BJ (cell line): ENCODE results near the gene SPEF1. TPM values are rescaled to one million over a fixed set of nuclear protein-coding genes. Genes with fewer than 3 reads are reported as not detected.

Source experiments
- CTCF ChIA-PET: fragments of 350-600 bp; formaldehyde crosslinking; extraction: SDS; loops from one replicate; lab custom pipeline; 2021; ENCODE audit warnings: antibody characterized with exemption, inconsistent platforms; lab: Yijun Ruan, JAX
- POLR2A ChIA-PET: fragments of 300-600 bp; sonication (Branson Sonifier 250); formaldehyde crosslinking; extraction: SDS; loops from one replicate; lab custom pipeline; 2021; ENCODE audit warnings: antibody characterized with exemption; lab: Charles Lee
- DNase-seq: peaks from one replicate; pipeline ENCODE4 v3.0.0-alpha.2; 2011; ENCODE audit warnings: low read depth
- H3K27me3 ChIP-seq: 2 replicates; pipeline ENCODE4 v1.6.0; 2011; ENCODE audit warnings: low read length; ENCODE audit not compliant: control insufficient read depth, insufficient read depth
- H3K36me3 ChIP-seq: 2 replicates; pipeline ENCODE4 v1.5.1; 2011; ENCODE audit warnings: low read length; ENCODE audit not compliant: control insufficient read depth, insufficient read depth
- H3K4me3 ChIP-seq: 2 replicates; pipeline ENCODE4 v1.5.1; 2011; ENCODE audit warnings: low read depth, mild to moderate bottlenecking, control low read depth, low read length
- CTCF ChIP-seq: IDR thresholded peaks from 2 replicates; pipeline ENCODE4 v1.5.1; 2011; ENCODE audit warnings: low read depth, mild to moderate bottlenecking, control low read depth, inconsistent platforms, low read length, moderate library complexity; ENCODE audit not compliant: insufficient read depth
- polyA plus RNA-seq: library from polyadenylated mRNA; depleted of rRNA; stranded (reverse); fragments of >200 nt; gene quantifications from 2 replicates; pipeline ENCODE4 v1.2.3, GENCODE V29; 2011

The SPEF1 gene
- polyA plus RNA-seq, 1 experiment, result 0.17 TPM

- TF ChIP-seq CTCF, result no peak
- DNase-seq, result no peak
- H3K36me3 ChIP-seq, result peaks cover 4% of the 10 kb centered on the region; the same call in 1 of the 2 replicates
- POLR2A ChIA-PET, result interaction anchor here (1.6 kb wide), 1 partner anchor 33 kb away, joined by 4 read pairs; the partner anchor contains the start of gene AP5S1
- H3K4me3 ChIP-seq, result peak overlapping the region; percentile 19
- CTCF ChIA-PET, result interaction anchor here (0.8 to 12.0 kb wide), 13 partner anchors 9 to 297 kb away, joined by 3 to 248 read pairs (median 5); partner anchors contain the start of genes AP5S1 and CDC25B
- H3K27me3 ChIP-seq, result no peaks in the 10 kb centered on the region
These were observed 6.2 kb upstream of the SPEF1 start for GRCh38 chr20:3787324-3788014.

- CTCF ChIA-PET, result interaction anchor here (0.6 to 12.0 kb wide), 24 partner anchors 9 to 298 kb away, joined by 3 to 248 read pairs (median 4); partner anchors contain the start of genes ADISSP, AP5S1 and CDC25B
- Histone ChIP-seq H3K36me3 (peaks cover 4% of the 10 kb centered on the region; the same call in 1 of the 2 replicates), H3K27me3 (no peaks in the 10 kb centered on the region), H3K4me3 (peak within 1 kb of the TSS; percentile 71)
- TF ChIP-seq CTCF, result peak; percentile 45
- no peak for DNase-seq
- POLR2A ChIA-PET, result interaction anchor here (1.6 kb wide), 1 partner anchor 34 kb away, joined by 4 read pairs; the partner anchor contains the start of gene AP5S1
These were observed 5.5 kb upstream of the SPEF1 start, which contains the start of gene CENPB for GRCh38 chr20:3786665-3787323. TSS of gene CENPB (minus strand) at chr20:3786740. CDS start at chr20:3786483, 257 bp downstream.

- no peak for TF ChIP-seq CTCF
- no peak for DNase-seq
- H3K36me3 ChIP-seq, result peaks cover 4% of the 10 kb centered on the region; the same call in 1 of the 2 replicates
- CTCF ChIA-PET, result interaction anchor here (0.6 to 12.0 kb wide), 21 partner anchors 9 to 299 kb away, joined by 3 to 248 read pairs (median 5); partner anchors contain the start of genes ADISSP, AP5S1 and CDC25B
- no peaks in the 10 kb centered on the region for H3K27me3 ChIP-seq
- peak overlapping the region; percentile 71 for H3K4me3 ChIP-seq
- POLR2A ChIA-PET, result interaction anchor here (1.6 kb wide), 1 partner anchor 34 kb away, joined by 4 read pairs; the partner anchor contains the start of gene AP5S1
These were observed 4.9 kb upstream of the SPEF1 start for GRCh38 chr20:3786126-3786484.

- CTCF ChIA-PET, result interaction anchor here (0.8 to 12.0 kb wide), 13 partner anchors 17 to 109 kb away, joined by 3 to 248 read pairs (median 5); partner anchors contain the start of genes ADISSP and AP5S1
- DNase-seq, result no peak
- POLR2A ChIA-PET, result no interaction called here
- no peak for TF ChIP-seq CTCF
- peak overlapping the region; percentile 71 for H3K4me3 ChIP-seq
- H3K27me3 ChIP-seq, result no peaks in the 10 kb centered on the region
- H3K36me3 ChIP-seq, result peaks cover 4% of the 10 kb centered on the region; the same call in 1 of the 2 replicates
These were observed 4.2 kb upstream of the SPEF1 start for GRCh38 chr20:3785240-3786125.
